Astrocyte (in vitro differentiated cells and primary cell): ENCODE measurements around the gene PSMB11. TPM values are rescaled to one million over a fixed set of nuclear protein-coding genes. Genes with fewer than 3 reads are reported as not detected.

Experiments
- DNase-seq: peaks from one replicate; pipeline ENCODE4 v3.0.0-alpha.2; 2010; ENCODE audit warnings: low read depth
- FAIRE-seq: peaks from 2 replicates; lab custom pipeline; 2011; peaks lifted over from hg19 to GRCh38; lab: Jason Lieb, UNC
- H2AFZ ChIP-seq: 2 replicates; pipeline ENCODE4 v1.6.0; 2012; ENCODE audit warnings: low read depth, low read length, inconsistent platforms
- H3K27ac ChIP-seq: 2 replicates; pipeline ENCODE4 v1.5.1; 2011; ENCODE audit warnings: low read depth, low read length, inconsistent platforms
- H3K27me3 ChIP-seq: 2 replicates; pipeline ENCODE4 v1.6.0; 2011; ENCODE audit warnings: low read length, inconsistent platforms; ENCODE audit not compliant: insufficient read depth
- H3K36me3 ChIP-seq: 2 replicates; pipeline ENCODE4 v1.5.1; 2011; ENCODE audit warnings: low read length, inconsistent platforms; ENCODE audit not compliant: insufficient read depth
- H3K4me1 ChIP-seq: 2 replicates; pipeline ENCODE4 v1.5.1; 2011; ENCODE audit warnings: low read length, inconsistent platforms; ENCODE audit not compliant: insufficient read depth
- H3K4me2 ChIP-seq: 2 replicates; pipeline ENCODE4 v1.6.0; 2012; ENCODE audit warnings: low read length, inconsistent platforms
- H3K4me3 ChIP-seq: 2 replicates; pipeline ENCODE4 v1.5.1; 2011; ENCODE audit warnings: low read depth, mild to moderate bottlenecking, low read length, inconsistent platforms; ENCODE audit not compliant: insufficient read depth
- H3K79me2 ChIP-seq: 2 replicates; pipeline ENCODE4 v1.6.0; 2012; ENCODE audit warnings: mild to moderate bottlenecking, low read length, inconsistent platforms; ENCODE audit not compliant: insufficient read depth
- H3K9ac ChIP-seq: 2 replicates; pipeline ENCODE4 v1.6.0; 2012; ENCODE audit warnings: mild to moderate bottlenecking, low read length, inconsistent platforms
- H3K9me3 ChIP-seq: 2 replicates; pipeline ENCODE4 v1.5.1; 2012; ENCODE audit warnings: low read depth, mild to moderate bottlenecking, low read length, inconsistent platforms; ENCODE audit not compliant: insufficient read depth
- H4K20me1 ChIP-seq: 2 replicates; pipeline ENCODE4 v1.6.0; 2012; ENCODE audit warnings: low read length, inconsistent platforms; ENCODE audit not compliant: insufficient read depth
- H3K27ac Mint-ChIP-seq: one replicate; pipeline ENCODE4 v1.8.0; 2021; ENCODE audit warnings: mild to moderate bottlenecking, mixed read lengths; ENCODE audit not compliant: unreplicated experiment
- H3K27me3 Mint-ChIP-seq: one replicate; pipeline ENCODE4 v1.8.0; 2021; ENCODE audit warnings: low read depth, mixed read lengths; ENCODE audit not compliant: unreplicated experiment
- H3K36me3 Mint-ChIP-seq: one replicate; pipeline ENCODE4 v1.8.0; 2021; ENCODE audit warnings: low read depth, mixed read lengths; ENCODE audit not compliant: unreplicated experiment
- H3K4me1 Mint-ChIP-seq: one replicate; pipeline ENCODE4 v1.8.0; 2021; ENCODE audit warnings: low read depth, mixed read lengths; ENCODE audit not compliant: unreplicated experiment
- H3K4me3 Mint-ChIP-seq: one replicate; pipeline ENCODE4 v1.8.0; 2021; ENCODE audit warnings: mild to moderate bottlenecking, moderate library complexity, mixed read lengths; ENCODE audit not compliant: unreplicated experiment
- H3K9me3 Mint-ChIP-seq: one replicate; pipeline ENCODE4 v1.8.0; 2021; ENCODE audit warnings: mild to moderate bottlenecking, mixed read lengths; ENCODE audit not compliant: unreplicated experiment
- CTCF ChIP-seq: IDR thresholded peaks from 2 replicates; pipeline ENCODE4 v1.5.1; 2011; ENCODE audit warnings: low read depth, mild to moderate bottlenecking, inconsistent platforms, low read length, moderate library complexity; ENCODE audit not compliant: insufficient read depth
- EZH2 ChIP-seq: IDR thresholded peaks from 2 replicates; pipeline ENCODE4 v1.6.1; 2012; ENCODE audit warnings: mild to moderate bottlenecking, low read length, inconsistent platforms; ENCODE audit not compliant: insufficient read depth
- total RNA-seq: library from RNA; stranded (reverse); gene quantifications from 2 replicates; pipeline ENCODE4 v1.2.1, GENCODE V29; 2021

PSMB11 gene
- total RNA-seq, 1 donor from 2014 or later: not detected

DNA sequence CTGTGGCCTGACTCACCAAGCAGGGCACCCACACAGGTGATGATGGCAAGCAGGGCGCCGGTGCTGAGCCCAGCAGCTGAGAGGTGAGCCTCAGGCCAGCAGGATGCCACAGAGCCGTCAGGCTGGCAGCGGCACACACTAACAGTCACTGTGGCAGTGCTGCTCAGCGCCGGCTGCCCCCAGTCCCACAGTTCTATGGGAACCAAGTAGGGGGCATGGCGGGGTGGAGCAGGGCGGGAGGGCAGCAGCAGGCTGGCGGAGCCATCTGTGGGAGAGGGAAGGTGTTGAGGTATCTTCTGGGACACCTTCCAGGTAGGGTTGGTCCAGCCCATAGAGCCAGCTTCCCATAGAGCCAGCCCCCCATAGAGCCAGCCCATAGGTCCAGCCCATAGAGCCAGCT is 7.0 kb downstream of the PSMB11 start:
- Mint-ChIP-seq H3K9me3 (peaks cover 4% of the 10 kb centered on the region), H3K36me3 (peaks cover 12% of the 10 kb centered on the region)
- DNase-seq: no peak

DNA sequence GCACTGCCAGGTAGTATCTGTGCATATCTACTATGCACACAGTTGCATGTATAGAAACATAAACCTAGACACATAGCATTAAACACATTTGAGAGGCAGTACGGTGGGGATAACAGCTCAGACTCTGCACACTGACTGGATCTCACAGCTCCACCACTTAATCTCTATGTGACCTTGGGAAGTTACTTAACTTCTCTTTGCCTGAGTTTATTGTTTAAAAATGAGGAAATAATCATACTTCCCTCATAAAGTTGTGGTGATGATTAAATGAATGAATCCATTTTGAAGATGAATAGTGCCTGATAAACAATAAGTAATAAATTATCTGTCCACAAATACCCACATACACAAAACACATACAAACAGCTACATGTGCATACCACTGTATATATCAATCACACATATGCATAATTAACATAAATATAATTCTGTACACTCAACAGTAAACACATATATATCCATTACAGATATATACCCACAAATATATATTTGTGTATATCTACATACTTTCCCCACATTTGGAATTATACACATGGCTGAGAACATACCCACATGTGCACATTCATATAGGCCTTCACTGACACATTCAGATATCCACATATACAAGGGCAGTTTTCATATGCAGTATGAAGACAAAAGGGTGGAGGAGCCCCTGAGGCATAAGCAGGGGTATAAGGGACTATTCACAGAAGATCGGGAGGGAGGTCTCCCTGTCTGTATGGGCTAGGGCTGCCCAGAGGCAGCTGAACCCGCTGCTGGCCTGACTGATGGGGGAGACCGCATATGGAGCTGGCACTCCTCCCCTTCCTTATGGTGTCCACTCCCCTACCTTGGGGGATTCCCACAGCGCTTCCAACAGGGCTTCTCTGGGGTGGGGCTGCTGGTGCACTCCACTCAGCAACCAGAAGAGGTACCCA is 9.4 kb downstream of the PSMB11 start:
- no peaks in the 10 kb centered on the region for H3K79me2 ChIP-seq
- H3K4me3 Mint-ChIP-seq: no peak overlapping the region

More for the DNA sequence above, 7.0 kb downstream of the PSMB11 start:
- TF ChIP-seq EZH2: no peak
- TF ChIP-seq CTCF: no peak
- Histone ChIP-seq H3K27ac (no peak overlapping the region), H3K79me2 (no peaks in the 10 kb centered on the region), H3K27me3 (no peaks in the 10 kb centered on the region), H2AFZ (no peak overlapping the region), H3K9ac (no peak overlapping the region), H3K4me1 (peaks cover 10% of the 10 kb centered on the region), H3K36me3 (no peaks in the 10 kb centered on the region), H3K4me3 (no peak overlapping the region), H3K4me2 (no peak overlapping the region), H4K20me1 (no peaks in the 10 kb centered on the region), H3K9me3 (no peaks in the 10 kb centered on the region)
- FAIRE-seq: no peak
- Mint-ChIP-seq H3K27me3 (peaks cover 3% of the 10 kb centered on the region), H3K27ac (no peak overlapping the region), H3K4me3 (no peak overlapping the region), H3K4me1 (peaks cover 7% of the 10 kb centered on the region)

More for the DNA sequence above, 9.4 kb downstream of the PSMB11 start:
- H3K36me3 ChIP-seq: no peaks in the 10 kb centered on the region
- no peak overlapping the region for H3K4me3 ChIP-seq
- Mint-ChIP-seq H3K27ac (no peak overlapping the region), H3K27me3 (no peaks in the 10 kb centered on the region), H3K4me1 (peaks cover 8% of the 10 kb centered on the region), H3K36me3 (peaks cover 15% of the 10 kb centered on the region), H3K9me3 (peaks cover 4% of the 10 kb centered on the region)
- TF ChIP-seq EZH2: no peak
- TF ChIP-seq CTCF: no peak
- H2AFZ ChIP-seq: no peak overlapping the region
- no peak overlapping the region for H3K9ac ChIP-seq
- no peak overlapping the region for H3K27ac ChIP-seq
- H4K20me1 ChIP-seq: peaks cover 9% of the 10 kb centered on the region
- no peaks in the 10 kb centered on the region for H3K27me3 ChIP-seq
- peaks cover 13% of the 10 kb centered on the region for H3K4me1 ChIP-seq
- DNase-seq (no peak), FAIRE-seq (no peak)
- H3K9me3 ChIP-seq: no peaks in the 10 kb centered on the region
- H3K4me2 ChIP-seq: no peak overlapping the region
